ENCODE data around the gene NOX3.

- TF ChIP-seq CTCF (IDR thresholded peaks at IDR 0.05; ENCODE audit: control extremely low read depth in 1 of 3, insufficient read depth in 1 of 3, low read depth in 1 of 3, low read length in 3 of 3) (no peak), FOSL1 (IDR thresholded peaks at IDR 0.05; ENCODE audit: insufficient read depth, low read depth, low read length) (no peak), EZH2 (IDR thresholded peaks at IDR 0.05; ENCODE audit: low read depth, low read length, severe bottlenecking) (no peak), JUN (IDR thresholded peaks at IDR 0.05; ENCODE audit: low read depth, low read length) (no peak), SP2 (IDR thresholded peaks at IDR 0.05; ENCODE audit: low read length) (no peak), POLR2AphosphoS5 (IDR thresholded peaks at IDR 0.05; ENCODE audit: low read depth, low read length) (no peak), SIN3A (conservative IDR thresholded peaks at IDR 0.05 in 1 of 2, IDR thresholded peaks at IDR 0.05 in 1 of 2; ENCODE audit: low read depth in 1 of 2, low read length in 2 of 2) (no peak), CHD2 (IDR thresholded peaks at IDR 0.05; ENCODE audit: low read length) (no peak), POLR2A (IDR thresholded peaks at IDR 0.05; ENCODE audit: control extremely low read depth in 1 of 2, low read depth in 2 of 2, low read length in 2 of 2) (no peak)
- TF ChIP-seq, protein P1, sequence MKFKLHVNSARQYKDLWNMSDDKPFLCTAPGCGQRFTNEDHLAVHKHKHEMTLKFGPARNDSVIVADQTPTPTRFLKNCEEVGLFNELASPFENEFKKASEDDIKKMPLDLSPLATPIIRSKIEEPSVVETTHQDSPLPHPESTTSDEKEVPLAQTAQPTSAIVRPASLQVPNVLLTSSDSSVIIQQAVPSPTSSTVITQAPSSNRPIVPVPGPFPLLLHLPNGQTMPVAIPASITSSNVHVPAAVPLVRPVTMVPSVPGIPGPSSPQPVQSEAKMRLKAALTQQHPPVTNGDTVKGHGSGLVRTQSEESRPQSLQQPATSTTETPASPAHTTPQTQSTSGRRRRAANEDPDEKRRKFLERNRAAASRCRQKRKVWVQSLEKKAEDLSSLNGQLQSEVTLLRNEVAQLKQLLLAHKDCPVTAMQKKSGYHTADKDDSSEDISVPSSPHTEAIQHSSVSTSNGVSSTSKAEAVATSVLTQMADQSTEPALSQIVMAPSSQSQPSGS (IDR thresholded peaks at IDR 0.05; ENCODE audit: low read length), result no peak
Observed at GRCh38 chr6:155472886-155473285, 17.2 kb upstream of the NOX3 start.
